PC-3 (cell line): ENCODE data around the gene KDM5B.

Experiments
- EZH2 ChIP-seq: fragments of 300-600 bp; sonication (generic); IDR thresholded peaks from one replicate; pipeline ENCODE4 v1.6.1; 2017; ENCODE audit warnings: antibody characterized with exemption, mild to moderate bottlenecking, low read length; ENCODE audit not compliant: unreplicated experiment
- EZH2phosphoT487 ChIP-seq: fragments of 300-600 bp; sonication (generic); IDR thresholded peaks from 2 replicates; pipeline ENCODE4 v1.6.1; 2018; ENCODE audit warnings: mild to moderate bottlenecking, antibody characterized with exemption, low read length, borderline replicate concordance
- TF ChIP-seq, protein P1 (sequence below): fragments of 300-600 bp; sonication (generic); conservative IDR thresholded peaks from 2 replicates; pipeline ENCODE4 v1.5.1; 2017; ENCODE audit warnings: antibody characterized with exemption, low read depth, mild to moderate bottlenecking, low read length

DNA sequence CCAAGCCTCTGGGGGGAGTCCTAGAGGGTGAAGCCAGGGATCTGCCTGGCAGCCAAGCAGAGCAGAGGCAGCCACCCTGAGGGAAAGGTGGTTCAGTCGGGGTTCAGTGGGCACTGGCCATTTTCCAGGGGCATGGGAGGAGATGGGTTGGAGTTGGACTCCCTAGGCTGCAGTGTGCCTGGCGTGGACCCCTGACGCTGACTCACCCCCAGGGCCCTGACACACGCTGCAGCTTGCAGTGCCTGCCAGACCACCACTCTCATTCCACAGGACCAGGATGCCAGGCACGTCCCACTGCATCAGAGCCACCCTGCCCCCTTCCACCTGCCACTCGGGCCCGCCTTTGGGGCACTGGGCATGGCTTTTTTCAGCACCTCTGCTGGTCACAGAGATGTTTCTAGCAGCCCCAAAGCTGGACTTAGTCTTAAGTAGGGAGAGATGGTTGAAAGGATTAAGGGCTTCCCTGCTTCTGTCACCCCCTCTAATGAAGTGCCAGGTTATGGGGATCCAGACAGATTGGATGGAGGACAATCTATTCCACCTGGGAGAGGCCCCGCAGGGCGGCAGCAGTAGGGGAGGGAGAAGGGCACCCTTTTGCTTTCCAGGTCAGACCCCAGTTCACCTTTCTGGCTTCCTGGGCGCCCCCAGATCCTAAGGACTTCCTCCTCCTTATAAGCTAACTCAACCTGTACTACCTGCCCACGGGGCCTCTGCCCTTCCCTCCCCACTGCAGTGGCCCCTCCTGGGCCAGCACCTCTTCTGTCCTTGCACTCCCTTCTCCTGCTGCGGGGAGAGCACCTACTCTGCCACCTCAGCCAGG is 99.6 kb downstream of the KDM5B start:
- TF ChIP-seq EZH2 (no peak), EZH2phosphoT487 (no peak)
- TF ChIP-seq, protein P1, sequence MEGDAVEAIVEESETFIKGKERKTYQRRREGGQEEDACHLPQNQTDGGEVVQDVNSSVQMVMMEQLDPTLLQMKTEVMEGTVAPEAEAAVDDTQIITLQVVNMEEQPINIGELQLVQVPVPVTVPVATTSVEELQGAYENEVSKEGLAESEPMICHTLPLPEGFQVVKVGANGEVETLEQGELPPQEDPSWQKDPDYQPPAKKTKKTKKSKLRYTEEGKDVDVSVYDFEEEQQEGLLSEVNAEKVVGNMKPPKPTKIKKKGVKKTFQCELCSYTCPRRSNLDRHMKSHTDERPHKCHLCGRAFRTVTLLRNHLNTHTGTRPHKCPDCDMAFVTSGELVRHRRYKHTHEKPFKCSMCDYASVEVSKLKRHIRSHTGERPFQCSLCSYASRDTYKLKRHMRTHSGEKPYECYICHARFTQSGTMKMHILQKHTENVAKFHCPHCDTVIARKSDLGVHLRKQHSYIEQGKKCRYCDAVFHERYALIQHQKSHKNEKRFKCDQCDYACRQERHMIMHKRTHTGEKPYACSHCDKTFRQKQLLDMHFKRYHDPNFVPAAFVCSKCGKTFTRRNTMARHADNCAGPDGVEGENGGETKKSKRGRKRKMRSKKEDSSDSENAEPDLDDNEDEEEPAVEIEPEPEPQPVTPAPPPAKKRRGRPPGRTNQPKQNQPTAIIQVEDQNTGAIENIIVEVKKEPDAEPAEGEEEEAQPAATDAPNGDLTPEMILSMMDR, result no peak
